K562 (cell line): ENCODE measurements around the gene KLHL29. TPM values are rescaled to one million over a fixed set of nuclear protein-coding genes. Genes with fewer than 3 reads are reported as not detected.
"Not testable (repeated sequence)": the region's sequence is repeated elsewhere in the genome, so short reads cannot be mapped to it uniquely, and the experiment has no call there.

Experiments
- ATAC-seq: fragments of 200-7000 bp; cut with Tn5 transposase; 3 replicates; pipeline ENCODE4 v1.9.1; 2020; ENCODE audit warnings: moderate library complexity
- BruUV-seq: library from RNA; stranded (reverse); fragments of 400-500 nt; replicated peaks from 2 replicates; lab custom pipeline; 2021; lab: Mats Ljungman, UMichigan
- CTCF ChIA-PET: fragments of 300-600 bp; formaldehyde crosslinking; extraction: SDS; loops from one replicate; lab custom pipeline; 2021; ENCODE audit warnings: low intra/inter-chr PET ratio; lab: Yijun Ruan, JAX
- POLR2A ChIA-PET: fragments of 300-600, 350-650 bp; sonication (Branson Sonifier 250); formaldehyde crosslinking; extraction: SDS; loops from one replicate; lab custom pipeline; 2021; ENCODE audit warnings: antibody characterized with exemption, inconsistent platforms; lab: Yijun Ruan, JAX
- DNase-seq, 4 experiments: peaks; one replicate each; pipeline versions ENCODE4 v3.0.0 to v3.0.0-alpha.2; 2011 to 2018; ENCODE audit warnings: low spot score in 3 of 4, mixed read lengths in 3 of 4; ENCODE audit errors: extremely low read depth in 1 of 4
- FAIRE-seq: peaks from 2 replicates; lab custom pipeline; 2011; peaks lifted over from hg19 to GRCh38; lab: Jason Lieb, UNC
- H2AFZ ChIP-seq: 2 replicates; pipeline ENCODE4 v1.6.0; 2011; ENCODE audit warnings: low read depth, low read length, control low read depth, inconsistent platforms
- H3K27ac ChIP-seq: fragments of 200-600 bp; 3 replicates; pipeline ENCODE4 v1.8.0; 2011; ENCODE audit warnings: low read depth, mild to moderate bottlenecking, control low read depth, inconsistent platforms, low read length, moderate library complexity, mixed read lengths; ENCODE audit errors: extremely low read depth
- H3K27me3 ChIP-seq, 2 experiments: fragments of 300-600 bp in 1 of 2; 2 replicates in 1 of 2; 3 replicates in 1 of 2; pipeline versions ENCODE4 v1.6.0 to v1.8.0; 2011; ENCODE audit warnings: inconsistent platforms in 2 of 2, low read length in 2 of 2, mild to moderate bottlenecking in 1 of 2, mixed read lengths in 1 of 2, moderate library complexity in 1 of 2; ENCODE audit not compliant: control insufficient read depth in 2 of 2, insufficient read depth in 2 of 2
- H3K36me3 ChIP-seq: fragments of 300-600 bp; 3 replicates; pipeline ENCODE4 v1.8.0; 2011; ENCODE audit warnings: mild to moderate bottlenecking, low read length, inconsistent platforms; ENCODE audit not compliant: control insufficient read depth, insufficient read depth
- H3K4me1 ChIP-seq, 2 experiments: fragments of 200-600 bp in 1 of 2; replicated peaks in 1 of 2; 2 replicates in 1 of 2; 3 replicates in 1 of 2; pipeline versions ENCODE4 v1.5.1 to v1.8.0; 2011; ENCODE audit warnings: inconsistent platforms in 2 of 2, low read length in 2 of 2, mild to moderate bottlenecking in 1 of 2, mixed read lengths in 1 of 2, moderate library complexity in 1 of 2; ENCODE audit not compliant: control insufficient read depth in 2 of 2, insufficient read depth in 2 of 2
- H3K4me2 ChIP-seq: 2 replicates; pipeline ENCODE4 v1.6.1; 2011; ENCODE audit warnings: low read length, control low read depth, inconsistent platforms, mixed read lengths; ENCODE audit not compliant: insufficient read depth
- H3K4me3 ChIP-seq: fragments of 200-600 bp; sonication (generic), shearing (Covaris generic); 2 replicates; pipeline ENCODE4 v1.5.1; 2016; ENCODE audit warnings: control low read depth, inconsistent platforms
- H3K79me2 ChIP-seq: fragments of 200-600 bp; 3 replicates; pipeline ENCODE4 v1.8.0; 2011; ENCODE audit warnings: low read length, inconsistent platforms; ENCODE audit not compliant: control insufficient read depth, insufficient read depth
- H3K9ac ChIP-seq, 2 experiments: 2 replicates each; pipeline versions ENCODE4 v1.6.0 to v1.6.1; 2011; ENCODE audit warnings: low read depth in 2 of 2, low read length in 2 of 2, control low read depth in 1 of 2, inconsistent platforms in 1 of 2, mild to moderate bottlenecking in 1 of 2, mixed read lengths in 1 of 2; ENCODE audit not compliant: insufficient read depth in 1 of 2
- H3K9me1 ChIP-seq: one replicate; pipeline ENCODE4 v1.6.0; 2011; ENCODE audit warnings: inconsistent platforms, mild to moderate bottlenecking, low read length, moderate library complexity; ENCODE audit not compliant: control insufficient read depth, insufficient read depth
- H3K9me3 ChIP-seq: replicated peaks from 2 replicates; pipeline ENCODE4 v1.5.1; 2011; ENCODE audit warnings: low read depth, low read length, inconsistent platforms; ENCODE audit not compliant: control insufficient read depth, insufficient read depth
- H4K20me1 ChIP-seq: replicated peaks from 2 replicates; pipeline ENCODE4 v1.6.1; 2011; ENCODE audit warnings: low read length, inconsistent platforms, mixed read lengths; ENCODE audit not compliant: control insufficient read depth, insufficient read depth
- DACH1 ChIP-seq: fragments of 450-650 bp; IDR thresholded peaks from 2 replicates; pipeline ENCODE4 v1.6.1; 2018; ENCODE audit not compliant: partially characterized antibody
- MYC ChIP-seq, 2 experiments: fragments of 250-450 bp in 1 of 2; sonication (Bioruptor Pico) in 1 of 2; IDR thresholded peaks; 2 replicates each; pipeline versions ENCODE4 v1.5.1 to v1.6.1; 2012 to 2021; ENCODE audit warnings: low read depth in 2 of 2, borderline replicate concordance in 1 of 2, improper control_type of control experiment in 1 of 2, low read length in 1 of 2, mild to moderate bottlenecking in 1 of 2, moderate library complexity in 1 of 2
- NR1H2 ChIP-seq: sonication (generic); formaldehyde crosslinking; IDR thresholded peaks from 2 replicates; pipeline ENCODE4 v1.4.0; 2020; ENCODE audit warnings: mild to moderate bottlenecking, missing genetic modification reagents
- NR2C2 ChIP-seq, 2 experiments: fragments of 200-800 bp in 1 of 2; sonication (Bioruptor generic) in 1 of 2; sonication (generic) in 1 of 2; formaldehyde crosslinking in 1 of 2; IDR thresholded peaks; 2 replicates each; pipeline versions ENCODE4 v1.6.1 to v1.8.0; 2016 to 2022; ENCODE audit warnings: mild to moderate bottlenecking in 1 of 2, missing compliant biosample characterization in 1 of 2, missing genetic modification characterization in 1 of 2, missing genetic modification reagents in 1 of 2
- NUFIP1 ChIP-seq: fragments of 450-650 bp; IDR thresholded peaks from 2 replicates; pipeline ENCODE4 v1.6.1; 2018; ENCODE audit not compliant: partially characterized antibody
- ZFP36 ChIP-seq: fragments of 150-350 bp; IDR thresholded peaks from 2 replicates; pipeline ENCODE4 v1.6.1; 2018; ENCODE audit warnings: low read length, low read depth; ENCODE audit not compliant: partially characterized antibody
- ZNF436 ChIP-seq: fragments of 250-450, 450-650 bp; sonication (Bioruptor Pico); formaldehyde crosslinking; IDR thresholded peaks from 2 replicates; pipeline ENCODE4 v1.7.0; 2020; ENCODE audit warnings: mild to moderate bottlenecking
- WGBS: fragments of 100-300 bp; shearing (Covaris generic); methylation state at CpG from one replicate; pipeline ENCODE4 v1.1.6; 2016; ENCODE audit warnings: low coverage, mixed read lengths; ENCODE audit not compliant: insufficient coverage; ENCODE audit errors: missing lambda C conversion rate; 5-methylcytosine and 5-hydroxymethylcytosine counted together
- in situ Hi-C: fragments of 300-500 bp; cut with MboI; formaldehyde crosslinking; loops from 4 replicates; pipeline ENCODE4 v1.15.0; 2018; ENCODE audit warnings: inconsistent platforms, mixed read lengths
- intact Hi-C: fragments of 100-400 bp; cut with micrococcal nuclease; formaldehyde crosslinking; loops from 2 replicates; pipeline ENCODE4 v1.14.2; 2022
- polyA plus RNA-seq, 8 experiments: library from polyadenylated mRNA; depleted of rRNA in 4 of 8; stranded (reverse) in 5 of 8; unstranded in 3 of 8; fragments of >200 nt; fragmentation: Nextera tagmentation in 2 of 8; fragmentation: Illumina TruSeq in 1 of 8; extraction: Ambion mirVana in 2 of 8; extraction: Trizol in 1 of 8; gene quantifications; 2 replicates each; pipeline versions ENCODE4 v1.2.1 to v1.2.3, GENCODE V29; 2011 to 2014; ENCODE audit warnings: inconsistent platforms in 1 of 8, missing spikeins in 1 of 8
- total RNA-seq, 7 experiments: library from RNA; depleted of rRNA in 6 of 7; stranded (reverse); fragments of >200 nt in 6 of 7; fragmentation: Illumina TruSeq in 2 of 7; extraction: Trizol in 2 of 7; gene quantifications; 2 replicates each; pipeline versions ENCODE4 v1.2.1 to v1.2.3, GENCODE V29; 2011 to 2021; ENCODE audit warnings: low replicate concordance in 1 of 7

The KLHL29 gene
- total and polyA plus RNA-seq, 9 of the 15 experiments (the other 6 are each of a cell fraction or from before 2014, with no cell fraction given) = 0.03 to 0.31 (median 0.08) TPM; not detected in 1

GRCh38 chr2:23734416-23734815 lies 349.4 kb downstream of the KLHL29 start:
- Histone ChIP-seq H3K4me2 (no peak overlapping the region), H3K9me1 (no peaks in the 10 kb centered on the region), H3K79me2 (no peaks in the 10 kb centered on the region), H3K4me3 (no peak overlapping the region), H3K9me3 (no peaks in the 10 kb centered on the region), H3K27ac (no peak overlapping the region), H3K36me3 (no peaks in the 10 kb centered on the region), H3K9ac (no peak overlapping the region), H3K4me1 (no peaks in the 10 kb centered on the region; a peak in 1 of 5 replicates), H2AFZ (no peak overlapping the region), H4K20me1 (no peaks in the 10 kb centered on the region), H3K27me3 (no peaks in the 10 kb centered on the region)
- intact Hi-C loops = no loop called here
- 74% methylated on average over 3 of the region's 3 CpGs for WGBS
- BruUV-seq = no TSS peak
- FAIRE-seq (no peak), DNase-seq (no peak), ATAC-seq (no peak)
- TF ChIP-seq ZNF436 (CRISPR knock-in tag) (no peak), ZFP36 (no peak), DACH1 (no peak), MYC (IDR thresholded peaks at IDR 0.05; ENCODE audit: low read depth, low read length) (no peak), MYC (CRISPR knock-in tag; IDR thresholded peaks at IDR 0.05; ENCODE audit: borderline replicate concordance, low read depth) (no peak), NR2C2 (CRISPR knock-in tag; IDR thresholded peaks at IDR 0.05) (no peak), NR2C2 (tag; IDR thresholded peaks at IDR 0.05) (no peak), NR1H2 (CRISPR knock-in tag) (no peak), NUFIP1 (no peak)
- in situ Hi-C loops = no loop called here
- ChIA-PET CTCF (interaction anchor here (0.6 kb wide), 1 partner anchor 1349 kb away, joined by 3 read pairs; no protein-coding TSS in a partner anchor), POLR2A (no interaction called here)

- in situ Hi-C loops, H3K4me3 ChIP-seq, CTCF ChIA-PET, H3K9me1 ChIP-seq, H3K27me3 ChIP-seq, H3K36me3 ChIP-seq, H3K4me1 ChIP-seq, DNase-seq, H2AFZ ChIP-seq, intact Hi-C loops, BruUV-seq, H3K4me2 ChIP-seq, H3K9me3 ChIP-seq, H3K27ac ChIP-seq, H3K79me2 ChIP-seq, H4K20me1 ChIP-seq, FAIRE-seq, ATAC-seq, POLR2A ChIA-PET, H3K9ac ChIP-seq: not testable (repeated sequence)
- WGBS = 81% methylated on average over 5 of the region's 9 CpGs
Measured at GRCh38 chr2:23736783-23737182, 351.8 kb downstream of the KLHL29 start.
